ENCODE data around the gene ST3GAL3. TPM values are rescaled to one million over a fixed set of nuclear protein-coding genes. Genes with fewer than 3 reads are reported as not detected.
"Not testable (repeated sequence)": the region's sequence is repeated elsewhere in the genome, so short reads cannot be mapped to it uniquely, and the experiment has no call there.

ST3GAL3 gene
- total RNA-seq, 2 experiments from 2014 or later, result 18.1 to 26.7 TPM

DNA sequence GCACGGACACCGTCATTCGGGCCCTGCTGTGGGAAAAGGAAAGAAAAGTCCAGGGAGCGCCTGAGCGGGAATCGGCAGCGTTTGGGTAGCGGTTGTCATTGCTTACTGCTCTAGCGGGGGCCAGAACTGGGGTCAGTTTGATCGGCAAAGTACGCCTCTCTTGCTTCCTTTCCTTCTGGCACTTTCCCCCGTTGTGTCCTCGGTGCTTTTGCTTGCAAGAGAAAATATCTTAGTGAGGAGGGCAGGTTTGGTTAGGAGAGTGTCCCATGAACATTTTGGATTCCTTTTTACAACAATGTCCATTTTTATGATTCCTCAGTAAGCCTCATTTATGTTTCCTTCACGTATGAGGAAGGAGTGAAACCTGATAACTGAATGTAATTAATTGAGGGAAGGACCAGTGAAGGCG lies 670 bp downstream of the ST3GAL3 start:
- no peaks in the 10 kb centered on the region for H3K27me3 Mint-ChIP-seq
- peak overlapping the region; percentile 92 for H3K4me3 Mint-ChIP-seq
- H3K36me3 Mint-ChIP-seq, result peaks cover 20% of the 10 kb centered on the region
- no peaks in the 10 kb centered on the region for H3K9me3 Mint-ChIP-seq (ENCODE audit: low read depth)
- CTCF ChIA-PET, result interaction anchor here (1.2 kb wide), 1 partner anchor 227 kb away, joined by 3 read pairs; no protein-coding TSS in a partner anchor
- DNase-seq, result no peak
- ATAC-seq, result no peak
- peak overlapping the region; percentile 89 for H3K27ac Mint-ChIP-seq
- H3K4me1 Mint-ChIP-seq, result peaks cover 46% of the 10 kb centered on the region

- Mint-ChIP-seq H3K4me3 (no peak overlapping the region), H3K27me3 (no peaks in the 10 kb centered on the region), H3K27ac (peak overlapping the region; percentile 19), H3K4me1 (peaks cover 38% of the 10 kb centered on the region), H3K9me3 (ENCODE audit: low read depth) (no peaks in the 10 kb centered on the region), H3K36me3 (peaks cover 24% of the 10 kb centered on the region)
- CTCF ChIA-PET, result interaction anchor here (0.9 to 1.6 kb wide), 2 partner anchors 52 to 223 kb away, joined by 3 to 4 read pairs; no protein-coding TSS in a partner anchor
- ATAC-seq (no peak), DNase-seq (no peak)
Measured at GRCh38 chr1:43711049-43711448, 3.7 kb downstream of the ST3GAL3 start.

GRCh38 chr1:43711524-43712386 lies 4.4 kb downstream of the ST3GAL3 start:
- DNase-seq, result no peak
- Mint-ChIP-seq H3K36me3 (peaks cover 24% of the 10 kb centered on the region), H3K4me1 (peaks cover 31% of the 10 kb centered on the region), H3K27me3 (no peaks in the 10 kb centered on the region), H3K4me3 (no peak overlapping the region), H3K9me3 (ENCODE audit: low read depth) (no peaks in the 10 kb centered on the region), H3K27ac (peak overlapping the region; percentile 19)
- ATAC-seq, result no peak
- CTCF ChIA-PET, result interaction anchor here (0.7 kb wide), 1 partner anchor 223 kb away, joined by 3 read pairs; no protein-coding TSS in a partner anchor

GRCh38 chr1:43716559-43717281 lies 9.4 kb downstream of the ST3GAL3 start:
- ATAC-seq (no peak), DNase-seq (no peak)
- H3K4me1 Mint-ChIP-seq, result peaks cover 4% of the 10 kb centered on the region
- no peaks in the 10 kb centered on the region for H3K27me3 Mint-ChIP-seq
- CTCF ChIA-PET, result interaction anchor here (0.8 kb wide), 1 partner anchor 218 kb away, joined by 3 read pairs; no protein-coding TSS in a partner anchor
- no peak overlapping the region for H3K4me3 Mint-ChIP-seq
- peaks cover 7% of the 10 kb centered on the region for H3K36me3 Mint-ChIP-seq
- H3K27ac Mint-ChIP-seq, result no peak overlapping the region
- no peaks in the 10 kb centered on the region for H3K9me3 Mint-ChIP-seq (ENCODE audit: low read depth)

DNA sequence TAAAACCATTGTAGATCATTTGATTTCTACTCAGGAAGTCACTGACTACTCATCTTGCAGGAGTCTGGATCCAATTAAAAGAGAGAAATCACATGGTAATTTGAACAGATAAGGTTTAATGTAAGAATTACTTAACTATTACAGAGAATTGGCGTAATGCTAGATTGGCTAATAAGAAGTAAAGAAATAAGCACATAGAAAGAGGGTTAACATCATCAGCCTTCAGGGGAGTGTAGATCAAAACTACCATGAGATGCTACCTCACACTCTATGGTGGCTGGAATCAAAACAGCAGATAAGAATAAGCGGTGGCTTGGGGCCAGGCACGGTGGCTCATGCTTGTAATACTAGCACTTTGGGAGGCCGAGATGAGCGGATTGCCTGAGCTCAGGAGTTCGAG lies 11.7 kb downstream of the ST3GAL3 start:
- H3K4me1 Mint-ChIP-seq, result peaks cover 2% of the 10 kb centered on the region
- CTCF ChIA-PET, result interaction anchor here (1.2 kb wide), 1 partner anchor 12 kb away, joined by 3 read pairs; the partner anchor contains the start of gene ST3GAL3
- no peaks in the 10 kb centered on the region for H3K27me3 Mint-ChIP-seq
- H3K27ac Mint-ChIP-seq, result no peak overlapping the region
- no peak overlapping the region for H3K4me3 Mint-ChIP-seq
- H3K36me3 Mint-ChIP-seq, result peaks cover 5% of the 10 kb centered on the region
- no peaks in the 10 kb centered on the region for H3K9me3 Mint-ChIP-seq (ENCODE audit: low read depth)
- no peak for DNase-seq
- no peak for ATAC-seq

DNA sequence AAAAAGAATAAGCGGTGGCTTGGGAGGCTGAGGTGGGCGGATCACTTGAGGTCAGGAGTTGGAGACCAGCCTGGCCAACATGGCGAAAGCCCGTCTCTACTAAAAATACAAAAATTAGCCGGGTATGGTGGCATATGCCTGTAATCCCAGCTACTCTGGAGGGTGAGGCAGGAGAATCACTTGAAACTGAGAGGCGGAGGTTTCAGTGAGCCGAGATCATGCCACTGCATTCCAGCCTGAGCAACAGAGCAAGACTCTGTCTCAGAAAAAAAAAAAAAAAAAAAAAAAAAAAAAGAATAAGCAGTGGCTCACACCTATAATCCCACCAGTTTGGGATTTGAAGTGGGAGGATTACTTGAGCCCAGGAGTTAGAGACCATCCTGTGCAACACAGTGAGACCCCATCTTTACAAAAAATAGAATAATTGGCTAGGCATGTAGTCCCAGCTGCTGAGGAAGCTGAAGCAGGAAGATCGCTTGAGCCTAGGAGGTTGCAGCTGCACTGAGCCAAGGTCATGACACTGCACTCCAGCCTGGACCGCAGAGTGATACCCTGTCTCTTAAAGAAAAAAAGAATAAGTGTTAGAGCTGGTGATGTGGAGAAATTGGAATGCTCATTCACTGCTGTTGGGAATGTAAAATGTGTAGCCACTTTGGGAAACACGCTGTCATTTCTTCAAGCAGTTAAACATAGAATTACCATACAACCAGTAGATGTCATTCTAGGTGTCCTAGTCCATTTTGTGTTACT lies 12.5 kb downstream of the ST3GAL3 start:
- DNase-seq; ATAC-seq; H3K4me1 Mint-ChIP-seq; H3K36me3 Mint-ChIP-seq; H3K27ac Mint-ChIP-seq; H3K9me3 Mint-ChIP-seq (ENCODE audit: low read depth); H3K27me3 Mint-ChIP-seq; H3K4me3 Mint-ChIP-seq: not testable (repeated sequence)
- CTCF ChIA-PET, result interaction anchor here (0.8 to 1.5 kb wide), 3 partner anchors 12 to 190 kb away, joined by 3 to 4 read pairs (median 3); partner anchors contain the start of gene ST3GAL3

- H3K9me3 Mint-ChIP-seq (ENCODE audit: low read depth), result no peaks in the 10 kb centered on the region
- H3K4me3 Mint-ChIP-seq, result no peak overlapping the region
- DNase-seq (no peak), ATAC-seq (no peak)
- peaks cover 1% of the 10 kb centered on the region for H3K36me3 Mint-ChIP-seq
- no peaks in the 10 kb centered on the region for H3K27me3 Mint-ChIP-seq
- CTCF ChIA-PET, result no interaction called here
- peaks cover 2% of the 10 kb centered on the region for H3K4me1 Mint-ChIP-seq
- H3K27ac Mint-ChIP-seq, result no peak overlapping the region
Measured at GRCh38 chr1:43722810-43723209, 15.5 kb downstream of the ST3GAL3 start.

GRCh38 chr1:43729816-43730463 lies 22.6 kb downstream of the ST3GAL3 start:
- H3K36me3 Mint-ChIP-seq, result no peaks in the 10 kb centered on the region
- ATAC-seq (no peak), DNase-seq (no peak)
- CTCF ChIA-PET, result no interaction called here
- H3K27me3 Mint-ChIP-seq, result no peaks in the 10 kb centered on the region
- no peaks in the 10 kb centered on the region for H3K9me3 Mint-ChIP-seq (ENCODE audit: low read depth)
- no peaks in the 10 kb centered on the region for H3K4me1 Mint-ChIP-seq
- no peak overlapping the region for H3K27ac Mint-ChIP-seq
- H3K4me3 Mint-ChIP-seq, result no peak overlapping the region

GRCh38 chr1:43731867-43732531 lies 24.7 kb downstream of the ST3GAL3 start:
- no peak for ATAC-seq
- H3K9me3 Mint-ChIP-seq (ENCODE audit: low read depth), result no peaks in the 10 kb centered on the region

GRCh38 chr1:43736819-43737218 lies 29.5 kb downstream of the ST3GAL3 start:
- ATAC-seq (no peak), DNase-seq (no peak)
- Mint-ChIP-seq H3K4me1 (peaks cover 3% of the 10 kb centered on the region), H3K36me3 (peaks cover 15% of the 10 kb centered on the region), H3K4me3 (no peak overlapping the region), H3K27ac (no peak overlapping the region), H3K27me3 (no peaks in the 10 kb centered on the region), H3K9me3 (ENCODE audit: low read depth) (no peaks in the 10 kb centered on the region)
- CTCF ChIA-PET, result no interaction called here

More at GRCh38 chr1:43731867-43732531, 24.7 kb downstream of the ST3GAL3 start:
- DNase-seq, result no peak
- H3K27me3 Mint-ChIP-seq, result no peaks in the 10 kb centered on the region
- CTCF ChIA-PET, result interaction anchor here (1.4 to 2.0 kb wide), 2 partner anchors 31 to 203 kb away, joined by 4 to 6 read pairs; no protein-coding TSS in a partner anchor
- no peak overlapping the region for H3K27ac Mint-ChIP-seq
- peaks cover 3% of the 10 kb centered on the region for H3K4me1 Mint-ChIP-seq
- H3K36me3 Mint-ChIP-seq, result peaks cover 9% of the 10 kb centered on the region
- H3K4me3 Mint-ChIP-seq, result no peak overlapping the region

- peaks cover 20% of the 10 kb centered on the region for H3K36me3 Mint-ChIP-seq
Measured at GRCh38 chr1:43742026-43742425, 34.7 kb downstream of the ST3GAL3 start.

GRCh38 chr1:43743206-43743605 lies 35.9 kb downstream of the ST3GAL3 start:
- no peak overlapping the region for H3K27ac Mint-ChIP-seq
- H3K27me3 Mint-ChIP-seq, result no peaks in the 10 kb centered on the region
- H3K4me1 Mint-ChIP-seq, result no peaks in the 10 kb centered on the region
- ATAC-seq (no peak), DNase-seq (no peak)
- H3K9me3 Mint-ChIP-seq (ENCODE audit: low read depth), result no peaks in the 10 kb centered on the region
- no peak overlapping the region for H3K4me3 Mint-ChIP-seq
- peaks cover 18% of the 10 kb centered on the region for H3K36me3 Mint-ChIP-seq
- CTCF ChIA-PET, result no interaction called here

More at GRCh38 chr1:43742026-43742425, 34.7 kb downstream of the ST3GAL3 start:
- H3K4me3 Mint-ChIP-seq, result no peak overlapping the region
- no peak overlapping the region for H3K27ac Mint-ChIP-seq
- no peaks in the 10 kb centered on the region for H3K9me3 Mint-ChIP-seq (ENCODE audit: low read depth)
- DNase-seq (no peak), ATAC-seq (no peak)
- no peaks in the 10 kb centered on the region for H3K4me1 Mint-ChIP-seq
- CTCF ChIA-PET, result interaction anchor here (1.3 kb wide), 1 partner anchor 193 kb away, joined by 6 read pairs; no protein-coding TSS in a partner anchor
- no peaks in the 10 kb centered on the region for H3K27me3 Mint-ChIP-seq

Measured in activated CD8-positive, alpha-beta memory T cell treated with anti-CD3 and anti-CD28 coated beads, Interleukin-2, amount 10 ng/mL, durations not matched to agents 7 days and 5 days (primary cell).